HUES48 (cell line): ENCODE results near the gene HPS5.
A peak's percentile ranks its signal among the peaks of the same experiment; 100 is the strongest.

Experiments used
- H3K27ac ChIP-seq: one replicate; pipeline ENCODE4 v1.7.0; 2013; ENCODE audit warnings: low read depth, low read length, inconsistent platforms
- H3K27me3 ChIP-seq: 2 replicates; pipeline ENCODE4 v1.6.1; 2013; ENCODE audit warnings: mild to moderate bottlenecking, low read length; ENCODE audit not compliant: control insufficient read depth, insufficient read depth
- H3K36me3 ChIP-seq: 2 replicates; pipeline ENCODE4 v1.6.1; 2013; ENCODE audit warnings: low read length; ENCODE audit not compliant: control insufficient read depth, insufficient read depth
- H3K4me1 ChIP-seq: 2 replicates; pipeline ENCODE4 v1.6.1; 2013; ENCODE audit warnings: mild to moderate bottlenecking, low read length; ENCODE audit not compliant: control insufficient read depth, insufficient read depth
- H3K4me3 ChIP-seq: 2 replicates; pipeline ENCODE4 v1.5.1; 2013; ENCODE audit warnings: mild to moderate bottlenecking, low read depth, low read length
- H3K9ac ChIP-seq: 2 replicates; pipeline ENCODE4 v1.6.1; 2013; ENCODE audit warnings: mild to moderate bottlenecking, low read depth, low read length, moderate library complexity
- H3K9me3 ChIP-seq: 2 replicates; pipeline ENCODE4 v1.6.1; 2013; ENCODE audit warnings: low read length; ENCODE audit not compliant: control insufficient read depth, insufficient read depth

HPS5 gene

DNA sequence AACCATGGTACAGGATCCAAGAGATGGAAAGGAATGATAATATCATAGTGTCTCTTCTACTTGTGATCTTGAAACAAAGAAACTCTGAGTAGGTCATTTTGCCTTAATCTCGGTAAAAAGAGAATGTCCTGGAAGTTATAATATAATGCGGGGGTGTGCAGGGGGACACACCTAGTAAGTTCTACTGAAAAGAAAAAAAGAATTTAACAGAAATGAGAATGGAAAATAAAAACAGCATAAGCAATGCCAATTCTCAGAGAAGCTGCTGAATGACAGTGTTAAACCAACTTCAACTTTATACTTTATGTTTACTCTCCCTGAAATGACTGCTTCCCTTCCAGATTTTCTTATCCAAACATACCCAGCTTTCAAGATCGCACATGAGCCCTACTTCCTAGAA lies 2.0 kb downstream of the HPS5 start:
- Histone ChIP-seq H3K36me3 (peaks cover 24% of the 10 kb centered on the region), H3K27ac (no peak overlapping the region), H3K4me3 (0 out of 2 replicates have a peak overlapping the region, but pooled peaks have one; percentile 31), H3K27me3 (no peaks in the 10 kb centered on the region), H3K9me3 (no peaks in the 10 kb centered on the region), H3K4me1 (peaks cover 11% of the 10 kb centered on the region; the same call in 1 of the 2 replicates), H3K9ac (no peak overlapping the region)

DNA sequence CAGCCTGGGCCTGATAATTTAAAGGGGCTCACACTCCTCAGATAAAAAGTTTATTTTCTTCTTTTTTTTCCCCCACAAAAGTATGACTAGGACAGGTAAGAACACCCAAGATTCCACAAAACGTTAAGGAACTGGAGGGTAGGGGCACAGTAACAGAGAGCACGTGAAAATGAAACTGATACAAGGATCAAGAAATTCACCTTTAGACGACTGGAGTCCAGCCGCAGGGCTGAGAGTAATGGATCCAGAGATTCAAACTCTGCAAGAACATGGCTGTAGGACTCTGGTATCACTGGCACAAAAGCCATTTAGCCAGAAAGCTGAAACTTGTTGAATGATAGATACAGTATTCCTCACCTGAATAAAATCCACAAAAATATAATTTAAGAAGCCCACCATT lies 4.4 kb downstream of the HPS5 start:
- no peaks in the 10 kb centered on the region for H3K27me3 ChIP-seq
- H3K9ac ChIP-seq: no peak overlapping the region
- no peaks in the 10 kb centered on the region for H3K9me3 ChIP-seq
- H3K27ac ChIP-seq: no peak overlapping the region
- no peak overlapping the region for H3K4me3 ChIP-seq
- peaks cover 6% of the 10 kb centered on the region; the same call in 1 of the 2 replicates for H3K4me1 ChIP-seq
- H3K36me3 ChIP-seq: peaks cover 20% of the 10 kb centered on the region

DNA sequence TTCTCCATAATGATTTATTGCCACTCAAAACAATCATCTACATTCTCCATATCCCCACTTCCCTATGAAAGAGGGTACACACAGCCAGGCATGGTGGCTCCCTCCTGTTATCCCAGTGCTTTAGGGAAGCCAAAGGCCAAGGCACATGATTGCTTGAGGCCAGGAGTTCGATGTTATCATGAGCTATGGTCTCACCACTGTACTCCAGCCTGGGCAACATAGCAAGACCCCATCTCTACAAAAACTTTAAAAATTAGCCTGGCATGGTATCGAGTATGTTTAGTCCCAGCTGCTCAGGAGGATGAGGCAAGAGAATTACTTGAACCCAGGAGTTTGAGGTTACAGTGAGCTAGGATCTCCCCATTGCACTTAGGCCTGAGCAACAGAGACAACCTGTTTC lies 6.0 kb downstream of the HPS5 start:
- Histone ChIP-seq H3K27me3 (no peaks in the 10 kb centered on the region), H3K36me3 (peaks cover 33% of the 10 kb centered on the region), H3K4me3 (no peak overlapping the region), H3K4me1 (peaks cover 6% of the 10 kb centered on the region; the same call in 1 of the 2 replicates), H3K9me3 (no peaks in the 10 kb centered on the region), H3K9ac (no peak overlapping the region), H3K27ac (no peak overlapping the region)

DNA sequence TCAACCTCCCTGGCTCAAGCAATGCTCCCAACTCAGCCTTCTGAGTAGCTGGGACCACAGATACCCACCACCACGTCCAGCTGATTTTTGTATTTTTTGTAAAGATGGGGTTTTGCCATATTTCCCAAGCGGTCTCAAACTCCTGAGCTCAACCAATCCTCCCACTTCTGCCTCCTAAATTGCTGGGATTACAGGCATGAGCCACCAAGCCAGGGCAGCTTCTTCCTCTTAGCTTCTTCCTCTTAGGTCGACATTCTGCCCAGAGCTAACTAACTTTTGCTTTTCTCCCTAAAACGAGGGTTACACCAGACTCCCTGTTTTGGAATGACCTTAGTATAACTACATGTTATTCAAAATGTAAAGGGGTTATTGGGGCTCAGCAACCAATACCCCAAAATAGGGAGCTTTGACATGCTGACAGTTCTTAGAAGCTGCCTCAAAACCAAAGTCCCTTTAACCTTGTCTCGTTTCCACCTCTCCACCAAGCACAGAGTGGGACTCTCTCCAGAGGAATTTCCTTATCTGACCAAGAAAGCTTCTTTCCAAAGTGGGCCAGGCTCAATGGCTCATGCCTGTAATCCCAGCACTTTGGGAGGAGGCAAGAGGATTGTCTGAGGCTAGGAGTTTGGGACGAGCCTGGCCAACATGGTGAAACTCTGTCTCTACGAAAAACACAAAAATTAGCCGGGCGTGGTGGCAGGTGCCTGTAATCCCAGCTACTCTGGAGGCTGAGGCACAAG lies 7.0 kb downstream of the HPS5 start:
- Histone ChIP-seq H3K27ac (no peak overlapping the region), H3K9me3 (no peaks in the 10 kb centered on the region), H3K36me3 (peaks cover 42% of the 10 kb centered on the region), H3K27me3 (no peaks in the 10 kb centered on the region), H3K9ac (no peak overlapping the region), H3K4me3 (no peak overlapping the region), H3K4me1 (peaks cover under 1% of the 10 kb centered on the region; the same call in 1 of the 2 replicates)

DNA sequence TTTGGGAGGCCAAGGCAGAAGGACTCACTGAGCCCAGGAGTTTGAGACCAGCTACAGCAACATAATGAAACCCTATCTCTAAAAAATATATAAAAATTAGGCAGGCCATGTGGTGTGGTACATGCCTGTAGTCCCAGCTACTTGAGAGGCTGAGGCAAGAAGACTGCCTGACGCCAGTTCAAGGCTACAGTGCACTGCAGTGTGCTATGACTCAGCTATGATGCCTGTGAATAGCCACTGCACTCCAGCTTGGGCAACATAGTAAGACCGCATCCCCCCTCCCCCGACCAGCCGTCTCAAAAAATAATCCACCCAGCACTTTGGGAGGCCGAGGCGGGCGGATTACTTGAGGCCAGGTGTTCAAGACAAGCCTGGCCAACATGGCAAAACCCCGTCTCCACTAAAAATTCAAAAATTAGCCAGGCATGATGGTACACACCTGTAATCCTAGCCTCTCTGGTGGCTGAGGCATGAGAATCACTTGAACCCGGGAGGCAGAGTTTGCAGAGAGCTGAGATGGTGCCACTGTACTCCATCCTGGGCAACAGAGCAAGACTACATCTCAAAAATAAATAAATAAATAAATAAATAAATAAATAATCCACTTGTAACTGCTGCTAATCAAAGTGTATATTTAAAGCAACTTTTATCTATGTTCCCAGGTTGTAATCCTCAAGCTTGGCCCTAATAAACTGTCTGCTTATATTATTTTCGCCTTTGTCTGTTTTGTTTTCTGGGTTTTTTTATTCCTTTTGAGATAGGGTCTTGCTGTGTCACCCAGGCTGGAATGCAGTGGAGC lies 7.8 kb downstream of the HPS5 start:
- Histone ChIP-seq H3K9ac (no peak overlapping the region), H3K27me3 (no peaks in the 10 kb centered on the region), H3K27ac (no peak overlapping the region), H3K9me3 (no peaks in the 10 kb centered on the region), H3K36me3 (peaks cover 50% of the 10 kb centered on the region), H3K4me1 (no peaks in the 10 kb centered on the region), H3K4me3 (no peak overlapping the region)

DNA sequence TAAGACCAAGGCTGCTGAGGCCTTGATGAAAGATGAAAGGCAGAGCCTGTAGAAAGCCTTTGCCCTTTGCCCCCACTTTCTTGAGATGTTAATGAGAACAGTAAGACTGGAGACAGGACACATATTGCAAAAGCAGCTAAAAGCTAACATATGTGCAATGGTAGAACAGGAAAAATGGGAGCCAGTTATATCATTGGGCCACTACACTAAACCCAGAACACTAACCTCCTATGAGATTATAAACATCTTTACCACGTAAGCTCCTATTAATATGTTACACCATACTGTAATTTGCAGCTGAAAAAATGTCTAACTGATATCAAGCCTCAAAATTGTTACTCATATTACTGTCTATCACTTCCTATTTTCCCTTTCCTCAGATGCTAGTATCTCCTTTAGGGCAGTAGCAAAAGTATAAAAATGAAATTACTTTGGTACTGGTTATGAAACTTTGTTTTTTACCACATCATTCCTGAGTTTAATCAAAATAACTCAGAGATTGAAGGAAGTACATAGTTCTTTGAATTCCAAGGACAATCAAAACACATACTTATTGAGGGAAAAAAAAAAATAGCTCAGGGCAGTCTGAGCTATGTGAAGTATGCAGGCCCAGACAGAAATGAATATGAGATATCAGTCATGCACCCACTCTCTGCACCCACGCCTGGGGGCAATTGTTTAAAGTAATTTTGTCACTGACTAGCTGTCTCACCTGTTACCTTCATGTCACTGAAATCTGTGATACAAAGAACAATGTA lies 9.1 kb downstream of the HPS5 start:
- H3K4me1 ChIP-seq: no peaks in the 10 kb centered on the region
- no peaks in the 10 kb centered on the region for H3K9me3 ChIP-seq
- H3K27ac ChIP-seq: no peak overlapping the region
- no peak overlapping the region for H3K4me3 ChIP-seq
- H3K36me3 ChIP-seq: peaks cover 63% of the 10 kb centered on the region
- H3K9ac ChIP-seq: no peak overlapping the region
- H3K27me3 ChIP-seq: no peaks in the 10 kb centered on the region

DNA sequence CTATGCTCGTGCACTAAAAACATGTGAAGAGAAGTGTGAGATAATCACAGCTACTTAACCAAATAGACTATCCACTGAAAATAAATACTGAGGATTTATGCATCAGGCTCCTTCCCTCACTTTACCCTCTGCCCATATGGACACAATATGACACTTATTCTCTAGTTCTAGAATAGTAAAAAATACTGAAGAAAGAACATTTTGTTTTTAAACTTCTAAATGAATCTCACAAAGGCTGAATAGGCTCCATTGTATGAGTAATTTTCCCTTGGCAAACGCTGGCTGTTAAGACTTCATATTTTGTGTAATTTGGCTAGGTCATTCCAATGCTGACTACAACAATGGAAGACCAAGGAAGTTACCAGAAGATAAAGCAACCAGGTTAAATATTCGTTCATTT lies 9.9 kb downstream of the HPS5 start:
- H3K36me3 ChIP-seq: peaks cover 72% of the 10 kb centered on the region
- H3K27me3 ChIP-seq: no peaks in the 10 kb centered on the region
- H3K9me3 ChIP-seq: no peaks in the 10 kb centered on the region
- no peak overlapping the region for H3K9ac ChIP-seq
- H3K4me3 ChIP-seq: no peak overlapping the region
- H3K4me1 ChIP-seq: no peaks in the 10 kb centered on the region
- no peak overlapping the region for H3K27ac ChIP-seq

DNA sequence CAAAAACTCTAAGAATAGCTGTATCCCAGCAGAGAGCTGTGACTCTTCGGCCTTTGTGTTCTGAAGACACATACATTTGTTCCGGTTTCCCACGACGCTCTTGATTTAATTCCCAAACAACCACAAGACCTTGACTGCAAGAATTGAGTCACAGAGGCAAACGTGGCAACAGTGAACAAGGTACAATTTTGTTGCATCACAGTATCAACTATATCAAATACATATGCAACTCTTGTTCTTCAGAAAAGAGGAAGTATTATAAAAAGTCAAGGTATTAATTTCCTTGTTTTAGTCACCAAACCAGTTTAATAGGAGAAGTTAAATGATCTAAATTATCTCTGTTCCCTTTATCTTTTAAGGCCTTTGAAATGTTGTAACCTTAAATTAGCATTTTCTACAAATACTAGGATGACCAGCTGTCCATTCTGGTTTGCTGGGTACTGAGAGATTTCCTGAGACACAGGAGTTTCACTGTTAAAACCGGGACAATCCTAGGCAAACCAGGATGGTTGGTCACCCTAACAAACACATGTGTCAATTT lies 11.1 kb downstream of the HPS5 start:
- no peak overlapping the region for H3K27ac ChIP-seq
- no peaks in the 10 kb centered on the region for H3K9me3 ChIP-seq
- H3K36me3 ChIP-seq: peaks cover 75% of the 10 kb centered on the region
- no peaks in the 10 kb centered on the region for H3K27me3 ChIP-seq
- no peak overlapping the region for H3K9ac ChIP-seq
- H3K4me1 ChIP-seq: no peaks in the 10 kb centered on the region
- H3K4me3 ChIP-seq: no peak overlapping the region

DNA sequence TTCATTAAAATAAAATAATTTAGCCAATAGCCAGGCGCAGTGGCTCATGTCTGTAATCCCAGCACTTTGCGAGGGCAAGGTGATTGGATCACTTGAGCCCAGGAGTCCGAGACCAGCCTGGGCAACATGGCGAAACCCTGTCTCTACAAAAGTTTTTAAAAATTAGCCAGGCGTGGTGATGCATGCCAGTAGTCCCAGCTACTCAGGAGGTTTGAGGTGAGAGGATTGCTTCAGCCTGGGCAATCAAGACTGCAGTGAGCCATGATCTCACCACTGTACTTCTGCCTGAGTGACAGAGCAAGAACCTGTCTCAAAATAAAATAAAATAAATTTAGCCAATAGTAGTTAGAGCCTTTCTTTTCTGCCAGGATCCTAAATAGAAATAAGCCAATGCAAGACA lies 12.2 kb downstream of the HPS5 start:
- no peak overlapping the region for H3K4me3 ChIP-seq
- H3K36me3 ChIP-seq: peaks cover 78% of the 10 kb centered on the region
- no peaks in the 10 kb centered on the region for H3K9me3 ChIP-seq
- no peak overlapping the region for H3K9ac ChIP-seq
- no peaks in the 10 kb centered on the region for H3K27me3 ChIP-seq
- H3K27ac ChIP-seq: no peak overlapping the region
- H3K4me1 ChIP-seq: no peaks in the 10 kb centered on the region

DNA sequence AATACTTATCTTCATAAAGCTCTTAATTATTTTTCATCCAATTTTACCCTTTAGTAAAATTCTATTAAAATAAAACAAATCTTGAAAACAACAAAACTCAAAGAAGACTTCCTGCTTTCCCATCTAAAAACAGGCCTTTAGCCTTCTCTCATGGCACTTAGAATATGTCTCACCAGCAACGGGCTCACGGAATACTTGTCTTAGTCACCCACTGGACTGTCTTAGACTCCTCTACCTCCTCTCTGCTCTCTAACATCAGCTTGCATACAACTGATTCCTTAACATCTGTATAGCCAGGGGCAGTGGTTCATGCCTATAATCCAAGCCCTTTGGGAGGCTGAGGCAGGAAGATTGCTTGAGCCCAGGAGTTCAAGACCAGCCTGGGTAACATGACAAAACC lies 13.7 kb downstream of the HPS5 start:
- Histone ChIP-seq H3K9ac (no peak overlapping the region), H3K36me3 (peaks cover 91% of the 10 kb centered on the region), H3K9me3 (no peaks in the 10 kb centered on the region), H3K27me3 (no peaks in the 10 kb centered on the region), H3K4me1 (no peaks in the 10 kb centered on the region), H3K27ac (no peak overlapping the region), H3K4me3 (no peak overlapping the region)
